Hippocampal formation (tissue), 2 donors: Measurements from ENCODE around the gene SCAMP3.
A peak's percentile ranks its signal among the peaks of the same experiment; 100 is the strongest.

Source experiments
- DNase-seq, 2 donors: peaks; one replicate each; lab custom pipeline; 2025; lab: John Stamatoyannopoulos, UW

SCAMP3 gene

GRCh38 chr1:155285631-155286044 is 23.5 kb upstream of the SCAMP3 start:
- no peak for DNase-seq

DNA sequence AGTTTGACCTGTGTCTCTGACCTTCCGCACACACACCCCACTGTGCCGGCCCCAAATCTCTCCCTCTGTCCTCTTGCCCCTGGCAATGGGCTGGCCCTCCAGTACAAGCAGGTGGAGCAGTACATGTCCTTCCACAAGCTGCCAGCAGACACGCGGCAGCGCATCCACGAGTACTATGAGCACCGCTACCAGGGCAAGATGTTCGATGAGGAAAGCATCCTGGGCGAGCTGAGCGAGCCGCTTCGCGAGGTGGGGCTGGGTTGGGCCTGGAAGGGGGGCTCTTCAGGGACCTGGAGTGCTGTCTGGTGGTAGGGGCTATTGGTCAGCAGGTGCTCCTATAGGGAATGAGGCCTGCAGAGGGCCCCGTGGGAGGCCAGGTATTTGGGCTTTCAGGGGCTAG is 22.9 kb upstream of the SCAMP3 start:
- DNase-seq = no peak

- DNase-seq = no peak
These were observed 22.3 kb upstream of the SCAMP3 start for GRCh38 chr1:155284476-155284875.

GRCh38 chr1:155282488-155283091 is 20.4 kb upstream of the SCAMP3 start:
- DNase-seq = no peak

- DNase-seq = no peak
These were observed 17.1 kb upstream of the SCAMP3 start for GRCh38 chr1:155279268-155279667.

DNA sequence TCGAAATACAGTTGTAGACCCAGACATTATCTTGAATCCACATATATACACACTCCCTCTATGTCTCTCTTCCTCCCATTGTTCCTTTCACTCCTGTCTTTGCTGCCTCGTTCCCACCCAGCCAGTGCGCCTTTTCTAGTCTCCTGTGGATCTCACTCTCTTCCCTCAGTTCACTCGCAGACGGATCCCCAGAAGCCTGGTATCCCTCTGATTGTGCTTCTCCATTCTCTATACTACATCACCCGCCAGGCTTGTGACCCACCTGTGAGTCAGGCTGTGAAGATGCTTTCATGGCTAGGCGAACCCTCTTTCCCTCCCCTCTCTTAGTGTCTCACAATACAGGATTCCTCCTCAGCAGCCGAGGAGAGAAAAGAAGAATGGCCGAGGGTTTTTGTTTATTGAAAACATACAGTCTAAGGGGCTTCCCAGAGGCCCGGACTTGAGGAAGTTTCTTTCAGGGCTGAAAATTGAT is 16.6 kb upstream of the SCAMP3 start:
- DNase-seq = no peak

DNA sequence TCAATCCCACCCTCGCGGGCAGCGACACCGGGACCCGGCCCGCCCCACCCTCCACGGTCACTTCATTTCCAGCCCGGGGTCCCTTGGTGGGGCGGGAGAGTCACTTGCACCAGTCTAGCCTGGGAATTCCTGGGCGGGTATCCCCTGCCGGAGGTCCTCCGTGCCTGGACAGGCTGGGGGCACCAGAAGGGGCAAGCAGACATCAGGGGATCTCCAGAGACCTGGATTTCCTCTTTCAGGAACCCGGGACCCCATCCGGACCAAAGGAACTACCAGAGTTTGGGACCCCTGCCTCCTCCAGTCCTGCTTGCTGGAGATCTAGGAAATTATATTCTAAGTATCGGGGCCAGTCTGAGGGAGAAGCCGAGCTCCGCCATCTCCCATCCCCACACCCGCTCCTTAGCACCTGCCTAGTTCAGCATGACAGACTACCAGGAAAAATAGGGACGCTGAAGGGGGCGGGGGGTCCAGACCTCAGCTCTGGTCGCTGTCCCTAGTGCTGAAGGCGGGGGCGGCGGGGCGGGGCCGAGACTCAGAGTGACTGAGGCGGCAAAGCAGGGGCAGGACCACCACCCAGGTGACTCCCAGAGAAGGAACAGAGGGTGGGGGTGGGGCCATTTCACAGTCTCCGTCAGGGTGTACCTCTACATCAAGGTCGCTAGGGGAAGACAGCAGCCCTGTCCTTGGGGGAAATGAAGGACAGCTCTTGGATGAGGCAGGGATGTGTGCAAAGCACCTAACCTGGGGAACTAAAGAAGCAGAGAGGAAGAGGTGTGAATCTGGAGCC is 15.9 kb upstream of the SCAMP3 start:
- DNase-seq = no peak

DNA sequence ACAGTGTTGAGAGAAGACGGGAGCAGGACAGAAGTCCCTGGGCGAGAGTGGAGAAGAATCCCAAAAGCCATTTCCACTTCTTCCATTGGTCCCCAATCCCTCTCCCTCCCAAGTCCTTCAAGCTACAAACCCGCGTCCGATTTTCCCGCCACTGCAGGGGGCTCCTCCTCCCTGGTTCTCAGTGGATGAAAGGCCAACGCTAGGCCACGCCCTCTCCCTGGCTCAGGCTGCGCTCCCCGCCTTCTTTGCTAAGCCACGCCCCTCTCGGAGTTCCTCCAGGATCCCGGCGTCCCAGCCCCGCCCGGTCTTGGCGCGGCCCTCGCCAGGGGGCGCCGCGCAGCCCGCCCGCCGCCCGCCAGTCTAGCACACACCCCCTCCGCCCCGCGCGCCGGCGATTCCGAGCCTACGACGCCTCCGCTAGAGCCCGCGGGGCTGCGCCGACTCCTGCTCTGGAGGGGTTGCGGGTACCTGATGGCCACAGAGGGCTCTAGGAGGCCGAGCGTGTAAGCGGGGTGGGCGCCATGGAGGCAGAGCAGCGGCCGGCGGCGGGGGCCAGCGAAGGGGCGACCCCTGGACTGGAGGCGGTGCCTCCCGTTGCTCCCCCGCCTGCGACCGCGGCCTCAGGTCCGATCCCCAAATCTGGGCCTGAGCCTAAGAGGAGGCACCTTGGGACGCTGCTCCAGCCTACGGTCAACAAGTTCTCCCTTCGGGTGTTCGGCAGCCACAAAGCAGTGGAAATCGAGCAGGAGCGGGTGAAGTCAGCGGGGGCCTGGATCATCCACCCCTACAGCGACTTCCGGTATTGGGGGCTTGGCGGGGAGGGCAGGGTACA is 15.1 kb upstream of the SCAMP3 start, which contains the start of gene HCN3:
TSS of gene HCN3 (plus strand) at position 394 of the 832 bp plus-strand sequence. CDS start at position 522, 128 bp downstream.
- DNase-seq = peak; percentile 95 to 96

GRCh38 chr1:155273343-155274245 is 11.4 kb upstream of the SCAMP3 start, which contains the start of gene CLK2:
Gene CLK2 (minus strand): TSS chr1:155273504. CDS start chr1:155270977, 2,527 bp downstream.
- DNase-seq = peak; percentile 79 to 89

DNA sequence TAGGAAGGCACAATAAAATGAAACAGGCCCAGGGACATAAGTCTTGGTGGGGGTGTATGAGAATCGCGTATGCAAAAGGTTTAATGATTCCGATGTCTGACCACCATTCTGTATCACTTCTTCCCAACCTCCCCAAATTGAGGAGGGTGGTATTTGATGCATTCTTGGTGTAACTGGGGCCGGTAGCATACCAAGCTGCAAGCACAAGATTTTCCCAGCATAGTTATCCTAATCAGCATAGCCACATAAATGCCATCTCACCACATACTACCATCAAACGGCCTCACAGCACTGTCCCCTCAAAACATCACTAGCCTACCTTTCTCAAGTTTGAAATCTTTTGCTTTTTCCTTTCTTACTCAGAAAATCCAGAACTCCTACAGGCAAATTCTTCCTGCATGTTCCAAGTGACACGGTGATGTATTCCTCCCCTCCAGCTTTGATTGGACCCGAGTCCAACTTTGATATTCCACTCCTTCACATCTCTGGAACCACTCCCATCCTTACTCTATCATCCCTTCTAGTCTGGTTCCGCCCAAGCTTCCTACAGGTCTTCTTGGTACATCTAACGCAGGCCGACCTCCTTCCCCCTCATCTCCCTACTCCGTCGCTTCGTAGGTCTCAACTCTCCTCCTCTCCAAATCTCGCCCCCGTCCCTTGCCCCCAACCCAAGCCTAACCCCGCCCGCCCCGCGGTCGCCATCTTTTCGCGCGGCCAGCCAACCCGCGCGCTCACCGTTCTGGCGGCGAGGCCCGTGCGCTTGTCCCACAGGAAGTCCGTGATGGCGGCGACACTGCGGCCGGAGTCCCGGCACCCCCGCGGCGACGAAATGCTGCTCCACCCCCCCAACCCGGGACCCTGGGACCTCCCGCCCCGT is 10.5 kb upstream of the SCAMP3 start:
- no peak for DNase-seq

GRCh38 chr1:155269381-155269780 is 7.2 kb upstream of the SCAMP3 start:
- DNase-seq = no peak

GRCh38 chr1:155268630-155269029 is 6.5 kb upstream of the SCAMP3 start:
- no peak for DNase-seq

GRCh38 chr1:155267373-155267772 is 5.2 kb upstream of the SCAMP3 start:
- no peak for DNase-seq

DNA sequence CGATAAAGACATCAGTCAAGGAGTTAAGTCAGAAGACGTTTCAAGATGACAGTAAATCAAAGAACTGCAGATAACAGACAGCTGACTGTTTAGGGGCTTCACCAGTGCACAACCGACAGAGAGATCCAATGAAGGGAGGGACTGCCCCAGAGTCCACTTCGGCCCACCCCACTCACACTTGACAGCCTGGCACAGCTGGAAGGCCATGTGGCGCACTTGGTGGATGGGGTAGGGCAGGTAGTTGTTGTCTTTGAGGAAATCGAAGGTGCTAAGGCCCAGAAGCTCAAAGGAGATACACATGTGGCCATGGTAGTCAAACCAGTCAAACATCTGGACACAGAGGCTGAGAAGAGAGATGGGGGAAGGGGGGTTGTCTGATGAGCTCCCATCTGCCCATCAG is 4.4 kb upstream of the SCAMP3 start:
- DNase-seq = no peak

DNA sequence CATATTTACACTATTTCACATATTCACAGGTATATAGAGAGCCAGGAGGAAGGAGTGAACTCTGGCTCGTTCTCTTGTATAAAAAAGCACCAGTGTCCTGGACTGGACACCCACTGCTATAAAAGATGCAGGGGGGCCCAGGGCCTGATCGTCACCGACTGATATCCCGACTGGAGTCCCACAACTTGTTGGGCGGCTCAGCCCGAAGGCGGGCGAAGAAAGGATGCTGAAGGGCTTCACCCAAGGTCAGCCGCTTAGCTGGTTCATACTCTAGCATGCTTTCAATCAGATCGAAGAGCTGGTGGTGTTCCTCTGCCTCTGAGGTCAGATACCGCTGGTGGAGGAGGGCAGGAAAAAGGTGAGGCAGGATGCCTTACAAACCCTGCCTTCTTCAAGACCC is 907 bp upstream of the SCAMP3 start:
- DNase-seq = no peak

- DNase-seq = no peak
These were observed 688 bp downstream of the SCAMP3 start for GRCh38 chr1:155261493-155261851.

DNA sequence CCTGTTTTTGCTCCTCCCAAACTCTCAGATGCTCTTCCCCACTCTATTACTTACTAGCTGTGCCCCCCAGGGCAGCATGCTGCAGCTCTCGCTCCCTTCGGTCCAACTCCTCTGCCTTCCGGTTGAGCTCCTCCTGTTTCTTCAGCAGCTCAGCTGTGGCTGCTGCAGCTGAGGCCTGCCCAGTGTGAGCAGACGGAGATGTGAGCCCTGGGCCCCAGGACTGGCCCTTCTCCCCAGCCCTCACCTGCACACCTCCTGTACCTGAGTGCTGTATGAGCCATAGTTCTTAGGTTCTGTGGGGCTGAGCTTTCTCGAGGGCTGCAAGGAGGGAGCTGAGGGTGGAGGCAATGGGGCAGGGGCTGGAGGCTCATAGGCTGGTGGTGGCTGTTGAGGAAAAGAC is 1.9 kb downstream of the SCAMP3 start:
- DNase-seq = no peak

DNA sequence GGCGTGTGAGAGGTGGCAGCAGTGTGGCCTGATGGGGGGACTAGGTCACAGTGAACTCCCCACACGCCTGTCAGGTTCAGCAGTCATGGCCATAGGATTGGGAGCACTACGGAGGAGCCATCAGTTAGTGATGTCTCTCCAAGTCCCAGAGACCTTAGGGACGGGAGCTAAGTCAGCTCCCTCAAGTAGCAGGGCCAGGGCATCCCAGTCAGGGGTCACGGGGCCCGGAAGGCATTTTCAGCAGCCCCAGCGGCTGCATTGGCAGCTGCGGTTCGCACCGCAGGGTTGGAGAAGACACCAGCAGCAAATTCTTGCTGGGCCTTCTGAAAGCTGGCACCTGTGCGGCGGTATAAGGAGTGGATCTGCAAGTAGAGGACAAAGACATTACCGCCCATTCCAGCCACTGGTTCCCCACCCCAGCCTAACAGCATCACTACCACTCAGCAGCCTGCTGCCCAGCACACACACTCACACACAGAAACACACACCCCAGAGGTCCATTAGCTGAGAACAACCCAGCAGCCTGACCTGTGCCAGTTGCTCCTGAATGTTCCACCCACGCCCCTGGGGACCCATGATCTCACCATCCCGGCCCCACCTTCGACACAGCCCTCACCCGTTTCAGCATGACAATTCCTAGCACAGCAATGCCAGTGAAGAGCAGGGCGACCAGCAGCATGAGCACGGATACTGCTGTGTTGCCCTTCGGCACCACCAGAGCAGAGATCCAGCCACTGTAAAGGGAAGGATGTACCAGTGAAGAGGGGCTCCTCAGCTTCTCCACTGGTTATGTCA is 5.9 kb downstream of the SCAMP3 start:
- no peak for DNase-seq

DNA sequence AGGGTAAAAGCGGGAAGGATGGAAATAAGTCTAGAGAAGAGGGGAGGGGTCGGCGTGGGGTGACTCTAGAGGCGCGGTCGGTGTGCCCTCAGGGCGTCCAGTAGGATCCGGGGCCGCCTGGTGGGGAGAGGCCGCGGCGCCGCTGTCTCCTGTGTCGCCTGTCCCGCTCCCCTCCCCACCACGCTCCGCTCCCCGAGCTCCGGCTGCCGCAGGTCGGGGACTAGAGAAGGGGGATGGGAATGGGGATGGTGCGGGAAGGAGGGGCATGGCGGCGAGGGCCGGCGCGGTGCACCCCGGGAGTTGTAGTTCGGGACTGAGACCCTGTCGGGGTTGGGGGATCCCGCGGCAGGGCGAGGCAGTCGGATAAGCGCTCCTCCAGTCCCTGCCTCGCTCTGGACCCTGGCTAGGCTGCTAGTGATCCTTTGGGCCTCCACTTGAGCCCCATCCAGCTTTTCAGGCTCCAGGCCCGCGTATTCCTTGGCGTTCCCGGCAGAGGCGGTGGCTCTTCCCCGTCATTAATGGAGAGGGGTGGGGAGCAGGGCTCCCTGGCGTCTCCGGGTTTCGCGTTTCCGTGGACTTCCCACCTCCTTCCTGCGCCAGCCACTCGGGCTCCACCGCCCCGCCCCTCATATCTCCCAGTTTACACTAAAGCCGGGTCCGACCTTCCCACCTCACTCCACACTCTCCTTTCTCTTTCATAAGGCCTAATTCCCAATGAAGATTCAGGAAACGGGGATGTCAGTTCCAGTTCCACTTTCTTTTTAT is 6.7 kb downstream of the SCAMP3 start, which contains the start of gene ENTREP3:
TSS of gene ENTREP3 (minus strand) at position 241 of the 765 bp plus-strand sequence. CDS start 606 bp downstream, outside the sequence.
- DNase-seq = peak; percentile 86 to 87
